Calu3 (cell line): Measurements from ENCODE around the gene PIP4K2C. TPM values are rescaled to one million over a fixed set of nuclear protein-coding genes. Genes with fewer than 3 reads are reported as not detected.
"Not testable (repeated sequence)": the region's sequence is repeated elsewhere in the genome, so short reads cannot be mapped to it uniquely, and the experiment has no call there.

Experiments used
- BruUV-seq: library from RNA; stranded (reverse); fragments of 400-500 nt; replicated peaks from 2 replicates; lab custom pipeline; 2021; lab: Mats Ljungman, UMichigan
- CTCF ChIA-PET: fragments of 300-600 bp; sonication (Branson Sonifier 250); formaldehyde crosslinking; loops from one replicate; lab custom pipeline; 2022; ENCODE audit warnings: antibody characterized with exemption; lab: Charles Lee
- DNase-seq: peaks from one replicate; pipeline ENCODE4 v3.0.0; 2022
- H3K27ac Mint-ChIP-seq: one replicate; pipeline ENCODE4 v1.8.0; 2022; ENCODE audit warnings: mixed read lengths; ENCODE audit not compliant: unreplicated experiment
- H3K27me3 Mint-ChIP-seq: one replicate; pipeline ENCODE4 v1.8.0; 2022; ENCODE audit warnings: mixed read lengths; ENCODE audit not compliant: unreplicated experiment
- H3K36me3 Mint-ChIP-seq: one replicate; pipeline ENCODE4 v1.8.0; 2022; ENCODE audit warnings: mild to moderate bottlenecking, moderate library complexity, mixed read lengths; ENCODE audit not compliant: insufficient read depth, unreplicated experiment
- H3K4me1 Mint-ChIP-seq: one replicate; pipeline ENCODE4 v1.8.0; 2022; ENCODE audit warnings: mild to moderate bottlenecking, low read depth, mixed read lengths; ENCODE audit not compliant: unreplicated experiment
- H3K4me3 Mint-ChIP-seq: one replicate; pipeline ENCODE4 v1.8.0; 2022; ENCODE audit warnings: mild to moderate bottlenecking, low read depth, moderate library complexity, mixed read lengths; ENCODE audit not compliant: unreplicated experiment
- H3K9me3 Mint-ChIP-seq: one replicate; pipeline ENCODE4 v1.8.0; 2022; ENCODE audit warnings: low read depth, mixed read lengths; ENCODE audit not compliant: unreplicated experiment
- intact Hi-C: fragments of 100-400 bp; cut with micrococcal nuclease; formaldehyde crosslinking; loops from one replicate; pipeline ENCODE4 v1.10.0; 2022; ENCODE audit not compliant: unreplicated experiment
- total RNA-seq: library from RNA; stranded (reverse); gene quantifications from 2 replicates; pipeline ENCODE4 v1.2.3, GENCODE V29; 2022
- TF ChIP-seq, protein P1 (sequence below): fragments of 200-600 bp; IDR thresholded peaks from one replicate; pipeline ENCODE4 v1.8.0; 2022; ENCODE audit warnings: antibody characterized with exemption; ENCODE audit not compliant: unreplicated experiment

The PIP4K2C gene
- total RNA-seq, 1 experiment from 2014 or later, result 66.3 TPM

DNA sequence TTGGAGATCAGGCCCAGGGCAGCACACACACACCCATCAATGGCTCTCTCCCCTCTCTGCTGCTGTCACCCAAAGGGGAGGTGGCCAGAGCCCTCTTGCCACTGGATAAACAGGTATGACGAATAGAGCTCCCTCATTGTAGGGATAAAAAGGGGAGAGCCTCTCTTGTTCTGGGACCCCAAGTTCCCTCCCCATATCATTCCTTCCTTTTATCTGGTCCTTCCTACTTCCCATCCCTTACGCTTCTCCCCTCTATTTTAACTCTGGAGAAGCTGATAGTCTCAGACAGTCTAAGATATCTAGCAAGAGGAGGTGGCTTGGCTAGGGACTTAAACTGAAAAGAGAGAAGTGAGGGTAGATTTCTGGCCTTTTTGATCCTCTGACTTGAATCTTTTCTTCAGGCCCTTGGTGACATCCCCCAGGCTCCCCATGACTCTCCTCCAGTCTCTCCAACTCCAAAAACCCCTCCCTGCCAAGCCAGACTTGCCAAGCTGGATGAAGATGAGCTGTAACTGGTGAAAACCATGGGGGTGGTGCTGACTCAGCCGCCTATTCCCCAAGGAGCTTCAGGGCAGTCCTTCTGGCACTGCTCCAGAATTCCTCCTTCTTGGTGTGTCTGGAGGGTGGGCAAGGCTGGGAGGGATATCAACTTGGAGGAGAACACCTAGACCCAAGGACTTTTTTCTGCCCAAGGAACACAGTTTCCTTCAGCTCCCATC lies 25.6 kb downstream of the PIP4K2C start:
- CTCF ChIA-PET, result no interaction called here
- no peak overlapping the region for H3K4me3 Mint-ChIP-seq
- intact Hi-C loops, result no loop called here
- H3K9me3 Mint-ChIP-seq, result no peaks in the 10 kb centered on the region
- no peak overlapping the region for H3K27ac Mint-ChIP-seq
- peaks cover 6% of the 10 kb centered on the region for H3K4me1 Mint-ChIP-seq
- TF ChIP-seq, protein P1, sequence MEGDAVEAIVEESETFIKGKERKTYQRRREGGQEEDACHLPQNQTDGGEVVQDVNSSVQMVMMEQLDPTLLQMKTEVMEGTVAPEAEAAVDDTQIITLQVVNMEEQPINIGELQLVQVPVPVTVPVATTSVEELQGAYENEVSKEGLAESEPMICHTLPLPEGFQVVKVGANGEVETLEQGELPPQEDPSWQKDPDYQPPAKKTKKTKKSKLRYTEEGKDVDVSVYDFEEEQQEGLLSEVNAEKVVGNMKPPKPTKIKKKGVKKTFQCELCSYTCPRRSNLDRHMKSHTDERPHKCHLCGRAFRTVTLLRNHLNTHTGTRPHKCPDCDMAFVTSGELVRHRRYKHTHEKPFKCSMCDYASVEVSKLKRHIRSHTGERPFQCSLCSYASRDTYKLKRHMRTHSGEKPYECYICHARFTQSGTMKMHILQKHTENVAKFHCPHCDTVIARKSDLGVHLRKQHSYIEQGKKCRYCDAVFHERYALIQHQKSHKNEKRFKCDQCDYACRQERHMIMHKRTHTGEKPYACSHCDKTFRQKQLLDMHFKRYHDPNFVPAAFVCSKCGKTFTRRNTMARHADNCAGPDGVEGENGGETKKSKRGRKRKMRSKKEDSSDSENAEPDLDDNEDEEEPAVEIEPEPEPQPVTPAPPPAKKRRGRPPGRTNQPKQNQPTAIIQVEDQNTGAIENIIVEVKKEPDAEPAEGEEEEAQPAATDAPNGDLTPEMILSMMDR, result no peak
- DNase-seq, result no peak
- peaks cover 98% of the 10 kb centered on the region for H3K27me3 Mint-ChIP-seq
- no peaks in the 10 kb centered on the region for H3K36me3 Mint-ChIP-seq
- BruUV-seq, result no TSS peak

DNA sequence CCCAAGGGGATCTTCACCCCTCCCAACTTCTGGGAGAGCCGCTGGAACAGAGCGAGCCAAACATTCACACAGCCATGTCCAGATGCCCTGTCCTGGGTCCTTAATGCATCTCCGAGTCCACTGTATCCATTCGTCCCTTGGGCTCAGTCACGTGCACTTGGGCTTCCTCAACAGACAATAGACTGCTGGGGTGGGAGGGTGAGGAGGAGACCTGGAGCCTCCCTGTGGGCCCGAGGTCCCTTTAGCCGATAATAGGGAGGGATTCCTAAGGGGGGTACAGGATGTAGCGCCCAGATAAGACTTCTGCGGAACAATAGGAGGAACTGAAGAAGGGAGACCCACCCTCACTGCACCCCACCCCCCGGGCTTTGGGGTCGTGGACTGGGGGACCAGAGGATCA lies 26.9 kb downstream of the PIP4K2C start:
- peaks cover 100% of the 10 kb centered on the region for H3K27me3 Mint-ChIP-seq
- no peak for DNase-seq
- no peaks in the 10 kb centered on the region for H3K36me3 Mint-ChIP-seq
- intact Hi-C loops, result no loop called here
- BruUV-seq, result no TSS peak
- H3K27ac Mint-ChIP-seq, result no peak overlapping the region
- TF ChIP-seq, protein P1, result no peak
- no peaks in the 10 kb centered on the region for H3K9me3 Mint-ChIP-seq
- H3K4me3 Mint-ChIP-seq, result no peak overlapping the region
- peaks cover 15% of the 10 kb centered on the region for H3K4me1 Mint-ChIP-seq
- CTCF ChIA-PET, result no interaction called here

DNA sequence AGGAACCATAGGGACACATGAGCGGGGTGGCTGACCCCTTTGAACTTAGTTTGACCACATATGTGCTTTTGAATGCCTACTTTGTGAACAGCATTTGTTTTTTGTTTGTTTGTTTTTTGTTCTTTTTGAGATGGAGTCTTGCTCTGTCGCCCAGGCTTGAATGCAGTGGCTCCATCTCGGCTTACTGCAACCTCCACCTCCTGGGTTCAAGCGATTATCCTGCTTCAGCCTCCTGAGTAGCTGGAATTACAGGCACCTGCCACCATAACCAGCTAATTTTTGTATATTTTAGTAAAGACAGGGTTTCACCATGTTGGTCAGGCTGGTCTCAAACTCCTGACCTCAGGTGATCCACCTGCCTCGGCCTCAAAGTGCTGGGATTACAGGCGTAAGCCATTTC lies 27.4 kb downstream of the PIP4K2C start:
- intact Hi-C loops, DNase-seq, H3K27ac Mint-ChIP-seq, H3K4me3 Mint-ChIP-seq, CTCF ChIA-PET, H3K36me3 Mint-ChIP-seq, H3K9me3 Mint-ChIP-seq, BruUV-seq: not testable (repeated sequence)
- H3K4me1 Mint-ChIP-seq, result peaks cover 15% of the 10 kb centered on the region
- peaks cover 100% of the 10 kb centered on the region for H3K27me3 Mint-ChIP-seq

DNA sequence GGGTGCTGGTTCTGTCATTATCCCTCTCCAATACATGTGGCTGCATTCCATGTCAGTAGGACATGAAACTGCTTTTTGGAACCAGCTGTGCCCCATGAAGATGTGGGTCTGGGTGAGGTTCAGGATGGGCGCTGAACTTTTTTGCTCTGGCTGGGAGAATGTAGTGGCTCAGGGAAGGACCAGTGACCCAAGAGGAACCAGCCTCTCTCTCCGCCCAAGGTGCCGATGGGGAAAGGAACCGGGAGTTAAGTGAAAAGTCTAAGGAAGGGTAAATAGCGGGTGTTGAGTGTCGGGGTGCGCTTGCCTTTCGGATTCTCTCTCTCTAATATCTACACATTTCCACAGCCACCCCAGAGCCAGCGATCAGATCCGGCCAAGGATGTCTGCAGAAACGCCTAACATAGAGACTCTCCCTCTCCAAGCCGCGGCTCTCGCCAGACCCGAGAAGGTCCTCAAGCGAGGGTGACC lies 28.0 kb downstream of the PIP4K2C start:
- intact Hi-C loops, result no loop called here
- TF ChIP-seq, protein P1, result no peak
- no peaks in the 10 kb centered on the region for H3K36me3 Mint-ChIP-seq

More for the DNA sequence above, 28.0 kb downstream of the PIP4K2C start:
- H3K4me1 Mint-ChIP-seq, result peaks cover 15% of the 10 kb centered on the region
- BruUV-seq, result no TSS peak
- no peak overlapping the region for H3K27ac Mint-ChIP-seq
- CTCF ChIA-PET, result interaction anchor here (1.1 to 2.7 kb wide), 2 partner anchors 36 to 37 kb away, joined by 3 to 16 read pairs; no protein-coding TSS in a partner anchor
- H3K27me3 Mint-ChIP-seq, result peaks cover 100% of the 10 kb centered on the region
- no peak for DNase-seq
- no peak overlapping the region for H3K4me3 Mint-ChIP-seq
- no peaks in the 10 kb centered on the region for H3K9me3 Mint-ChIP-seq
